Cardiac muscle cell (in vitro differentiated cells and primary cell): ENCODE measurements around the gene DOCK3. TPM values are rescaled to one million over a fixed set of nuclear protein-coding genes. Genes with fewer than 3 reads are reported as not detected.
"Not testable (repeated sequence)": the region's sequence is repeated elsewhere in the genome, so short reads cannot be mapped to it uniquely, and the experiment has no call there.

ENCODE experiments used
- DNase-seq, 2 donors: peaks; one replicate each; pipeline versions ENCODE4 v3.0.0 to v3.0.0-alpha.2; 2010 to 2017; ENCODE audit warnings: low read depth in 1 of 2, low spot score in 1 of 2
- H3K27ac ChIP-seq: fragments of 200-600 bp; sonication (generic); 2 replicates; pipeline ENCODE4 v1.5.1; 2016
- H3K27me3 ChIP-seq: fragments of 200-600 bp; sonication (generic); 2 replicates; pipeline ENCODE4 v1.6.0; 2016; ENCODE audit warnings: control low read depth
- H3K36me3 ChIP-seq: fragments of 200-600 bp; sonication (generic); 2 replicates; pipeline ENCODE4 v1.5.1; 2016; ENCODE audit warnings: control low read depth
- H3K4me1 ChIP-seq: fragments of 200-600 bp; sonication (generic); 2 replicates; pipeline ENCODE4 v1.8.1; 2017; ENCODE audit warnings: low read depth, mild to moderate bottlenecking, mixed run types
- H3K4me3 ChIP-seq: fragments of 200-600 bp; sonication (generic); 2 replicates; pipeline ENCODE4 v1.5.1; 2016; ENCODE audit warnings: mild to moderate bottlenecking
- H3K9me3 ChIP-seq: fragments of 200-600 bp; sonication (generic); 2 replicates; pipeline ENCODE4 v1.5.1; 2017; ENCODE audit warnings: low read depth, mild to moderate bottlenecking, control low read depth
- polyA plus RNA-seq: library from polyadenylated mRNA; unstranded; fragments of >200 nt; fragmentation: Nextera tagmentation; extraction: Ambion mirVana; gene quantifications from 2 replicates; pipeline ENCODE4 v1.2.1, GENCODE V29; 2016
- total RNA-seq: library from RNA; depleted of rRNA; stranded (reverse); fragments of >200 nt; gene quantifications from 2 replicates; pipeline ENCODE4 v1.2.3, GENCODE V29; 2016
- TF ChIP-seq, protein P1 (sequence below): IDR thresholded peaks from 2 replicates; pipeline ENCODE4 v1.5.1; 2012; ENCODE audit warnings: low read depth, mild to moderate bottlenecking, low read length

DOCK3 gene
- total and polyA plus RNA-seq, 2 experiments from 2014 or later = 0.56 to 1.3 TPM

- no peaks in the 10 kb centered on the region for H3K4me1 ChIP-seq
- H3K27ac ChIP-seq = no peak overlapping the region
- no peak for DNase-seq
These were observed 252.1 kb downstream of the DOCK3 start for GRCh38 chr3:50926868-50927267.

DNA sequence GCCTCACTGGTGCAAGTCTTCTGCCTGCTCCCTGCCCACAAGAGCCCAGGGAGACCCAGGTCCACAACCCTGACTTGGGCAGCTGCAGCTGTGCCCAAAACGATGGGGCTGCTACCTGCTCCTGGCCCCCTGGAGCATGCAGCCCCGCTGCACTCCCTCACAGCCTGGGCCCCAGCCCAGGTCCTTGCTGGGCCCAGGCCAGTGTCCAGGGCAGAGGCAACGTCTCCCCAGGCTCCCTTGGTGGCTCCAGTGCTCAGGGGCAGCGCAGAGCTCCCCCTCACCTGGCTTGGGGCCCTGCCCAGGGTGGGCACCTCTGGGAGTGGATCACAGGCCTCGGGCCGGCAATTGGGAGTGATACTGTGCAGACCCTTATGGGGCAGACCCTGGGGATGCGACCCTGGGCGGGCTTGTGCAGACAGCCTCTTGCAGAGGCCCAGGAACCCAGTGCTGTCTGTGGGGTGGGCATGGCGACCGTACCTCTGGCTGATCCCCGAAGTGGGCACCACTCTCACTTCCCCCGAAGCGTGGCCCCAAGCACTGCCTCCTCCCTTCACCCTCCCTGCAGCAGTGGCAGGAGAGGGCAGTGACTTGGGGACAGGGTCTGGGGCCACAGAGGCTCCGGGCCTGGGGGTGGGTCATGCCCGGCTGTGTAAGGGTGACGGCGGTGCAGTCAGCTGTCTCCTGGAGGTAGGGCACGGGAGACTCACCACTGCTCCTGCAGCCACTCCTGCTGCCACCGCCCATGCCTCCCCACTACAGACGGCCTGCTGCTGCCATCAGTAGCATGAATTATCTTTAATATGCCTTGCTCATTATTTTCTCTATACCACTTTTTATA lies 255.9 kb downstream of the DOCK3 start:
- no peak overlapping the region for H3K4me3 ChIP-seq
- H3K9me3 ChIP-seq = no peaks in the 10 kb centered on the region
- no peak for DNase-seq
- H3K36me3 ChIP-seq = no peaks in the 10 kb centered on the region
- TF ChIP-seq, protein P1, sequence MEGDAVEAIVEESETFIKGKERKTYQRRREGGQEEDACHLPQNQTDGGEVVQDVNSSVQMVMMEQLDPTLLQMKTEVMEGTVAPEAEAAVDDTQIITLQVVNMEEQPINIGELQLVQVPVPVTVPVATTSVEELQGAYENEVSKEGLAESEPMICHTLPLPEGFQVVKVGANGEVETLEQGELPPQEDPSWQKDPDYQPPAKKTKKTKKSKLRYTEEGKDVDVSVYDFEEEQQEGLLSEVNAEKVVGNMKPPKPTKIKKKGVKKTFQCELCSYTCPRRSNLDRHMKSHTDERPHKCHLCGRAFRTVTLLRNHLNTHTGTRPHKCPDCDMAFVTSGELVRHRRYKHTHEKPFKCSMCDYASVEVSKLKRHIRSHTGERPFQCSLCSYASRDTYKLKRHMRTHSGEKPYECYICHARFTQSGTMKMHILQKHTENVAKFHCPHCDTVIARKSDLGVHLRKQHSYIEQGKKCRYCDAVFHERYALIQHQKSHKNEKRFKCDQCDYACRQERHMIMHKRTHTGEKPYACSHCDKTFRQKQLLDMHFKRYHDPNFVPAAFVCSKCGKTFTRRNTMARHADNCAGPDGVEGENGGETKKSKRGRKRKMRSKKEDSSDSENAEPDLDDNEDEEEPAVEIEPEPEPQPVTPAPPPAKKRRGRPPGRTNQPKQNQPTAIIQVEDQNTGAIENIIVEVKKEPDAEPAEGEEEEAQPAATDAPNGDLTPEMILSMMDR = no peak
- no peaks in the 10 kb centered on the region for H3K4me1 ChIP-seq
- H3K27me3 ChIP-seq = no peaks in the 10 kb centered on the region
- H3K27ac ChIP-seq = no peak overlapping the region

More at GRCh38 chr3:50926868-50927267, 252.1 kb downstream of the DOCK3 start:
- Histone ChIP-seq H3K9me3 (no peaks in the 10 kb centered on the region), H3K4me3 (no peak overlapping the region), H3K27me3 (no peaks in the 10 kb centered on the region), H3K36me3 (no peaks in the 10 kb centered on the region)
- TF ChIP-seq, protein P1 = no peak

DNA sequence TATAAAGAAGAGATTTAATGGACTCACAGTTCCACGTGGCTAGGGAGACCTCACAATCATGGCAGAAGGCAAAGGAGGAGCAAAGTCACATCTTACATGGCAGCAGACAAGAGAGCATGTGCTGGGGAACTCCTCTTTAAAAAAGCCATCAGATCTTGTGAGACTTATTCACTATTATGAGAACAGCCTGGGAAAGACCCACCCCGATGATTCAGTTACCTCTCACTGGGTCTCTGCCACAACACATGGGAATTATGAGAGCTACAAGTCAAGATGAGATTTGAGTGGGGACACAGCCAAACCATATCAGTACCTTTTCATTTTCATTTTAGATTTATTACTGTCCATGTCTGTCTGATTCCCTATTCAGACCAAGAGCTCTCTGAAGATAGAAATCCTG lies 258.2 kb downstream of the DOCK3 start:
- not testable (repeated sequence) for H3K9me3 ChIP-seq, H3K36me3 ChIP-seq, H3K4me1 ChIP-seq, H3K27ac ChIP-seq, DNase-seq, H3K4me3 ChIP-seq, H3K27me3 ChIP-seq

DNA sequence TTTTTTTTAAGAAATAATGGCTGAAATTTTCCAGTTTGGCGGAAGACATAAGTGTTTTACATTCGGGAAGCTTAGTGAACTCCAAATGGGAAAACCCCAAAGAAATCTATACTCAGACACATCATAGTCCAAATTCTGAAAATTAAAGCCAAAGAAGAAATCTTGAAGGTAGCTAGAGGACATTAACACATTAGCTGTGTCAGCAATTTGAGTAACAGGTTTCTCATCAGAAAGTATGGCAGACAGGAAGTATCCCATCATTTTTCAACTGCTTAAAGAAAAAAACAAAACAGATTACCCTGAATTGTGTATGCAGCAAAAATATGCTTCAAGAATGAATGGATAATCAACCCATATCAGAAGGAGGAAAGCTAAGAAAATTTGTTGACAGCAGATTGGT lies 261.7 kb downstream of the DOCK3 start:
- Histone ChIP-seq H3K4me1 (no peaks in the 10 kb centered on the region), H3K9me3 (no peaks in the 10 kb centered on the region), H3K27ac (no peak overlapping the region), H3K36me3 (no peaks in the 10 kb centered on the region), H3K4me3 (no peak overlapping the region), H3K27me3 (no peaks in the 10 kb centered on the region)
- TF ChIP-seq, protein P1 = no peak
- DNase-seq = no peak

- TF ChIP-seq, protein P1 = no peak
These were observed 272.7 kb downstream of the DOCK3 start for GRCh38 chr3:50947419-50947818.

GRCh38 chr3:50950591-50950990 lies 275.9 kb downstream of the DOCK3 start:
- no peaks in the 10 kb centered on the region for H3K9me3 ChIP-seq
- H3K27me3 ChIP-seq = no peaks in the 10 kb centered on the region
- no peak overlapping the region for H3K4me3 ChIP-seq
- no peak for DNase-seq
- H3K4me1 ChIP-seq = no peaks in the 10 kb centered on the region
- no peak overlapping the region for H3K27ac ChIP-seq
- no peaks in the 10 kb centered on the region for H3K36me3 ChIP-seq
- TF ChIP-seq, protein P1 = no peak

More at GRCh38 chr3:50947419-50947818, 272.7 kb downstream of the DOCK3 start:
- H3K36me3 ChIP-seq = no peaks in the 10 kb centered on the region
- DNase-seq = no peak
- H3K27ac ChIP-seq = no peak overlapping the region
- no peaks in the 10 kb centered on the region for H3K27me3 ChIP-seq
- H3K4me1 ChIP-seq = no peaks in the 10 kb centered on the region
- no peaks in the 10 kb centered on the region for H3K9me3 ChIP-seq
- no peak overlapping the region for H3K4me3 ChIP-seq
